GM23338 (cell line): Measurements from ENCODE around the gene SAMD11.
"Not testable (repeated sequence)": the region's sequence is repeated elsewhere in the genome, so short reads cannot be mapped to it uniquely, and the experiment has no call there.

Source experiments
- EZH2 ChIP-seq: fragments of 200-600 bp; sonication (generic); IDR thresholded peaks from one replicate; pipeline ENCODE4 v1.8.0; 2017; ENCODE audit warnings: antibody characterized with exemption, mild to moderate bottlenecking, low read depth; ENCODE audit not compliant: unreplicated experiment
- EZH2phosphoT487 ChIP-seq: fragments of 200-600 bp; sonication (generic); IDR thresholded peaks from one replicate; pipeline ENCODE4 v1.8.1; 2018; ENCODE audit warnings: antibody characterized with exemption; ENCODE audit not compliant: unreplicated experiment
- POLR2AphosphoS5 ChIP-seq: IDR thresholded peaks from 2 replicates; pipeline ENCODE4 v1.6.1; 2016; ENCODE audit warnings: antibody characterized with exemption, low read depth
- REST ChIP-seq: IDR thresholded peaks from one replicate; pipeline ENCODE4 v1.6.1; 2018; ENCODE audit warnings: antibody characterized with exemption; ENCODE audit not compliant: unreplicated experiment
- TF ChIP-seq, protein P1 (sequence below), 2 experiments: fragments of 200-600 bp in 1 of 2; sonication (generic) in 1 of 2; conservative IDR thresholded peaks; 2 replicates each; pipeline versions ENCODE4 v1.5.1 to v1.6.1; 2016 to 2017; ENCODE audit warnings: antibody characterized with exemption in 2 of 2, low read depth in 2 of 2, mild to moderate bottlenecking in 2 of 2, moderate library complexity in 1 of 2

DNA sequence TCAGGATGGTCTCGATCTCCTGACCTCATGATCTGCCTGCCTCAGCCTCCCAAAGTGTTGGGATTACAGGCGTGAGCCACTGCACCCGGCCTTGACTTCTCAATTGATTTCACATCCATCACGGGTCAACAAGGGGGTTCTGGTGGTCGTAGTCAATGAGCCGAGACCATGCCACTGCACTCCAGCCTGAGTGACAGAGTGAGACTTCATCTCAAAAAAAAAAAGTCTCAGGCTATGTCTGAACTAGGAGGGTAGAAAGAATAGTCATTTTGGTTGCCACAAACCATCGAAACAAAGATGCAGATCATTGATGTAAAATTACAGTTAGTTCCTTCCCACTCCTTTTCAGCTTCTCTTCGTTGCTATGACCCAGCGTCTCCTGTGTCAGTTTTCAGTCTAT lies 33.5 kb upstream of the SAMD11 start:
- TF ChIP-seq, protein P1, sequence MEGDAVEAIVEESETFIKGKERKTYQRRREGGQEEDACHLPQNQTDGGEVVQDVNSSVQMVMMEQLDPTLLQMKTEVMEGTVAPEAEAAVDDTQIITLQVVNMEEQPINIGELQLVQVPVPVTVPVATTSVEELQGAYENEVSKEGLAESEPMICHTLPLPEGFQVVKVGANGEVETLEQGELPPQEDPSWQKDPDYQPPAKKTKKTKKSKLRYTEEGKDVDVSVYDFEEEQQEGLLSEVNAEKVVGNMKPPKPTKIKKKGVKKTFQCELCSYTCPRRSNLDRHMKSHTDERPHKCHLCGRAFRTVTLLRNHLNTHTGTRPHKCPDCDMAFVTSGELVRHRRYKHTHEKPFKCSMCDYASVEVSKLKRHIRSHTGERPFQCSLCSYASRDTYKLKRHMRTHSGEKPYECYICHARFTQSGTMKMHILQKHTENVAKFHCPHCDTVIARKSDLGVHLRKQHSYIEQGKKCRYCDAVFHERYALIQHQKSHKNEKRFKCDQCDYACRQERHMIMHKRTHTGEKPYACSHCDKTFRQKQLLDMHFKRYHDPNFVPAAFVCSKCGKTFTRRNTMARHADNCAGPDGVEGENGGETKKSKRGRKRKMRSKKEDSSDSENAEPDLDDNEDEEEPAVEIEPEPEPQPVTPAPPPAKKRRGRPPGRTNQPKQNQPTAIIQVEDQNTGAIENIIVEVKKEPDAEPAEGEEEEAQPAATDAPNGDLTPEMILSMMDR (conservative IDR thresholded peaks at IDR 0.05; ENCODE audit: low read depth in 2 of 2), result not testable (repeated sequence)
- not testable (repeated sequence) for TF ChIP-seq POLR2AphosphoS5, REST, EZH2phosphoT487, EZH2
